GM10248 (cell line): ENCODE results near the gene C1QTNF9B.

Experiments
- CTCF ChIA-PET: fragments of 300-600 bp; sonication (Branson Sonifier 250); formaldehyde crosslinking; extraction: SDS; loops from one replicate; lab custom pipeline; 2021; ENCODE audit warnings: antibody characterized with exemption; lab: Yijun Ruan, JAX
- POLR2A ChIA-PET: fragments of 350-650 bp; sonication (Branson Sonifier 250); formaldehyde crosslinking; extraction: SDS; loops from one replicate; lab custom pipeline; 2020; ENCODE audit warnings: antibody characterized with exemption; lab: Yijun Ruan, JAX
- DNase-seq: peaks from one replicate; pipeline ENCODE4 v3.0.0; 2012; ENCODE audit errors: extremely low spot score
- CTCF ChIP-seq: IDR thresholded peaks from 2 replicates; pipeline ENCODE4 v1.5.1; 2012; ENCODE audit warnings: mild to moderate bottlenecking, low read depth; ENCODE audit errors: extremely low read depth, missing control alignments, control extremely low read depth

The C1QTNF9B gene

GRCh38 chr13:23845105-23845725 lies 52.1 kb downstream of the C1QTNF9B start:
- CTCF ChIA-PET = interaction anchor here (0.6 to 2.8 kb wide), 12 partner anchors 10 to 379 kb away, joined by 3 to 11 read pairs (median 4); no protein-coding TSS in a partner anchor
- no peak for TF ChIP-seq CTCF
- POLR2A ChIA-PET = no interaction called here
- DNase-seq = no peak

- TF ChIP-seq CTCF = no peak
- no peak for DNase-seq
- ChIA-PET CTCF (interaction anchor here (1.0 to 2.8 kb wide), 8 partner anchors 9 to 177 kb away, joined by 3 to 11 read pairs (median 5); no protein-coding TSS in a partner anchor), POLR2A (no interaction called here)
These were observed 53.2 kb downstream of the C1QTNF9B start for GRCh38 chr13:23844132-23844531.

GRCh38 chr13:23843436-23843835 lies 53.9 kb downstream of the C1QTNF9B start:
- no peak for DNase-seq
- POLR2A ChIA-PET = no interaction called here
- TF ChIP-seq CTCF = no peak
- CTCF ChIA-PET = interaction anchor here (1.0 to 2.8 kb wide), 2 partner anchors 33 to 102 kb away, joined by 4 to 11 read pairs; no protein-coding TSS in a partner anchor

DNA sequence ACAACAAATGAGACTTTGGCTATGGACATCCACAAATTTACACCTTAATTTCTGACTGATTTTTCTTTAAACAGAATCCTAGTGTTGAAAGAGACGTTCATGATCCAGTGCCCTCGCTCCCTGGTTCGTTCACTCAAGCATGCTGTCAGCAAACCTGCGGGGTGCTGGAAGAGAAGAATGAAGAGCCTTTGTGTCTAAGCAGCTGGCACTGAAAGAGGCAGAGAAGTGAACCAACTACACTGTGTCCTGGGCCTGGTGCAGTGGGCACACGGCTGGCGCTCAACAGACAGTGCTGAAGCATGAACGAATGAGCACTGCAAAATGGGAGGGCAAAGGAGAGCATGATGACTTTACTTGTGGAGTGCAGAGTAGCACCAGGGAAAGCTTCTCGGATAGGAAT lies 54.9 kb downstream of the C1QTNF9B start:
- CTCF ChIA-PET = no interaction called here
- DNase-seq = no peak
- POLR2A ChIA-PET = no interaction called here
- TF ChIP-seq CTCF = no peak
